ENCODE measurements around the gene HMOX1. TPM values are rescaled to one million over a fixed set of nuclear protein-coding genes. Genes with fewer than 3 reads are reported as not detected.

HMOX1 gene
- polyA plus RNA-seq, 1 donor from 2014 or later = not detected

GRCh38 chr22:35440129-35440528 is 59.2 kb downstream of the HMOX1 start:
- TF ChIP-seq CTCF (IDR thresholded peaks at IDR 0.05; ENCODE audit: poor library complexity, severe bottlenecking) (no peak), MXI1 (conservative IDR thresholded peaks at IDR 0.05; ENCODE audit: poor library complexity, severe bottlenecking) (no peak), EZH2 (IDR thresholded peaks at IDR 0.05; ENCODE audit: borderline replicate concordance, insufficient read depth, low read length, poor library complexity, severe bottlenecking) (no peak), SMC3 (conservative IDR thresholded peaks at IDR 0.05; ENCODE audit: poor library complexity) (no peak), TAF1 (IDR thresholded peaks at IDR 0.05; ENCODE audit: low read depth) (no peak), REST (IDR thresholded peaks at IDR 0.05; ENCODE audit: borderline replicate concordance) (no peak), RAD21 (conservative IDR thresholded peaks at IDR 0.05) (no peak), EP300 (conservative IDR thresholded peaks at IDR 0.05; ENCODE audit: poor library complexity, severe bottlenecking) (no peak), POLR2AphosphoS5 (IDR thresholded peaks at IDR 0.05) (no peak)
- H3K27ac ChIP-seq (ENCODE audit: low read length) = no peak overlapping the region
- H3K79me2 ChIP-seq (replicated peaks; ENCODE audit: insufficient read depth, low read length) = no peaks in the 10 kb centered on the region
- H4K20me1 ChIP-seq (ENCODE audit: insufficient read depth) = no peaks in the 10 kb centered on the region
- no peak overlapping the region for H3K4me3 ChIP-seq (ENCODE audit: low read length)
- no peaks in the 10 kb centered on the region for H3K9me3 ChIP-seq (ENCODE audit: low read length)
- no peak overlapping the region for H3K4me2 ChIP-seq (ENCODE audit: low read length)
- H3K9me2 ChIP-seq (ENCODE audit: insufficient read depth, low read length) = no peaks in the 10 kb centered on the region
- no peaks in the 10 kb centered on the region for H3F3A ChIP-seq (ENCODE audit: insufficient read depth, low read length, poor library complexity, severe bottlenecking)
- H3K27me3 ChIP-seq (ENCODE audit: insufficient read depth, low read depth, low read length) = no peaks in the 10 kb centered on the region
- H3K9ac ChIP-seq (ENCODE audit: low read length) = no peak overlapping the region
- H2AFZ ChIP-seq (ENCODE audit: low read depth, low read length) = no peak overlapping the region
- H3K36me3 ChIP-seq (ENCODE audit: insufficient read depth, low read length) = no peaks in the 10 kb centered on the region

- H3K9me3 ChIP-seq (ENCODE audit: low read length) = no peaks in the 10 kb centered on the region
- no peak overlapping the region for H2AFZ ChIP-seq (ENCODE audit: low read depth, low read length)
- no peaks in the 10 kb centered on the region for H3K36me3 ChIP-seq (ENCODE audit: insufficient read depth, low read length)
- H3K9me2 ChIP-seq (ENCODE audit: insufficient read depth, low read length) = no peaks in the 10 kb centered on the region
- no peak overlapping the region for H3K9ac ChIP-seq (ENCODE audit: low read length)
- TF ChIP-seq SMC3 (conservative IDR thresholded peaks at IDR 0.05; ENCODE audit: poor library complexity) (no peak), TAF1 (IDR thresholded peaks at IDR 0.05; ENCODE audit: low read depth) (no peak), REST (IDR thresholded peaks at IDR 0.05; ENCODE audit: borderline replicate concordance) (no peak), EP300 (conservative IDR thresholded peaks at IDR 0.05; ENCODE audit: poor library complexity, severe bottlenecking) (no peak), POLR2AphosphoS5 (IDR thresholded peaks at IDR 0.05) (no peak), EZH2 (IDR thresholded peaks at IDR 0.05; ENCODE audit: borderline replicate concordance, insufficient read depth, low read length, poor library complexity, severe bottlenecking) (no peak), RAD21 (conservative IDR thresholded peaks at IDR 0.05) (no peak), MXI1 (conservative IDR thresholded peaks at IDR 0.05; ENCODE audit: poor library complexity, severe bottlenecking) (no peak), CTCF (IDR thresholded peaks at IDR 0.05; ENCODE audit: poor library complexity, severe bottlenecking) (no peak)
- H3K27ac ChIP-seq (ENCODE audit: low read length) = no peak overlapping the region
- no peak overlapping the region for H3K4me3 ChIP-seq (ENCODE audit: low read length)
- no peaks in the 10 kb centered on the region for H3K27me3 ChIP-seq (ENCODE audit: insufficient read depth, low read depth, low read length)
- no peaks in the 10 kb centered on the region for H3F3A ChIP-seq (ENCODE audit: insufficient read depth, low read length, poor library complexity, severe bottlenecking)
- no peak overlapping the region for H3K4me2 ChIP-seq (ENCODE audit: low read length)
- no peaks in the 10 kb centered on the region for H3K79me2 ChIP-seq (replicated peaks; ENCODE audit: insufficient read depth, low read length)
- H4K20me1 ChIP-seq (ENCODE audit: insufficient read depth) = no peaks in the 10 kb centered on the region
Measured at GRCh38 chr22:35441489-35442100, 60.7 kb downstream of the HMOX1 start.
